K562 (cell line): Measurements from ENCODE around the gene ATP6V0A4. TPM values are rescaled to one million over a fixed set of nuclear protein-coding genes. Genes with fewer than 3 reads are reported as not detected.

Source experiments
- ATAC-seq: fragments of 200-7000 bp; cut with Tn5 transposase; 3 replicates; pipeline ENCODE4 v1.9.1; 2020; ENCODE audit warnings: moderate library complexity
- BruUV-seq: library from RNA; stranded (reverse); fragments of 400-500 nt; replicated peaks from 2 replicates; lab custom pipeline; 2021; lab: Mats Ljungman, UMichigan
- CTCF ChIA-PET: fragments of 300-600 bp; formaldehyde crosslinking; extraction: SDS; loops from one replicate; lab custom pipeline; 2021; ENCODE audit warnings: low intra/inter-chr PET ratio; lab: Yijun Ruan, JAX
- POLR2A ChIA-PET: fragments of 300-600, 350-650 bp; sonication (Branson Sonifier 250); formaldehyde crosslinking; extraction: SDS; loops from one replicate; lab custom pipeline; 2021; ENCODE audit warnings: antibody characterized with exemption, inconsistent platforms; lab: Yijun Ruan, JAX
- DNase-seq, 4 experiments: peaks; one replicate each; pipeline versions ENCODE4 v3.0.0 to v3.0.0-alpha.2; 2011 to 2018; ENCODE audit warnings: low spot score in 3 of 4, mixed read lengths in 3 of 4; ENCODE audit errors: extremely low read depth in 1 of 4
- FAIRE-seq: peaks from 2 replicates; lab custom pipeline; 2011; peaks lifted over from hg19 to GRCh38; lab: Jason Lieb, UNC
- H2AFZ ChIP-seq: 2 replicates; pipeline ENCODE4 v1.6.0; 2011; ENCODE audit warnings: low read depth, low read length, control low read depth, inconsistent platforms
- H3K27ac ChIP-seq: fragments of 200-600 bp; 3 replicates; pipeline ENCODE4 v1.8.0; 2011; ENCODE audit warnings: low read depth, mild to moderate bottlenecking, control low read depth, inconsistent platforms, low read length, moderate library complexity, mixed read lengths; ENCODE audit errors: extremely low read depth
- H3K27me3 ChIP-seq, 2 experiments: fragments of 300-600 bp in 1 of 2; 2 replicates in 1 of 2; 3 replicates in 1 of 2; pipeline versions ENCODE4 v1.6.0 to v1.8.0; 2011; ENCODE audit warnings: inconsistent platforms in 2 of 2, low read length in 2 of 2, mild to moderate bottlenecking in 1 of 2, mixed read lengths in 1 of 2, moderate library complexity in 1 of 2; ENCODE audit not compliant: control insufficient read depth in 2 of 2, insufficient read depth in 2 of 2
- H3K36me3 ChIP-seq: fragments of 300-600 bp; 3 replicates; pipeline ENCODE4 v1.8.0; 2011; ENCODE audit warnings: mild to moderate bottlenecking, low read length, inconsistent platforms; ENCODE audit not compliant: control insufficient read depth, insufficient read depth
- H3K4me1 ChIP-seq, 2 experiments: fragments of 200-600 bp in 1 of 2; replicated peaks in 1 of 2; 2 replicates in 1 of 2; 3 replicates in 1 of 2; pipeline versions ENCODE4 v1.5.1 to v1.8.0; 2011; ENCODE audit warnings: inconsistent platforms in 2 of 2, low read length in 2 of 2, mild to moderate bottlenecking in 1 of 2, mixed read lengths in 1 of 2, moderate library complexity in 1 of 2; ENCODE audit not compliant: control insufficient read depth in 2 of 2, insufficient read depth in 2 of 2
- H3K4me2 ChIP-seq: 2 replicates; pipeline ENCODE4 v1.6.1; 2011; ENCODE audit warnings: low read length, control low read depth, inconsistent platforms, mixed read lengths; ENCODE audit not compliant: insufficient read depth
- H3K4me3 ChIP-seq: fragments of 200-600 bp; sonication (generic), shearing (Covaris generic); 2 replicates; pipeline ENCODE4 v1.5.1; 2016; ENCODE audit warnings: control low read depth, inconsistent platforms
- H3K79me2 ChIP-seq: fragments of 200-600 bp; 3 replicates; pipeline ENCODE4 v1.8.0; 2011; ENCODE audit warnings: low read length, inconsistent platforms; ENCODE audit not compliant: control insufficient read depth, insufficient read depth
- H3K9ac ChIP-seq, 2 experiments: 2 replicates each; pipeline versions ENCODE4 v1.6.0 to v1.6.1; 2011; ENCODE audit warnings: low read depth in 2 of 2, low read length in 2 of 2, control low read depth in 1 of 2, inconsistent platforms in 1 of 2, mild to moderate bottlenecking in 1 of 2, mixed read lengths in 1 of 2; ENCODE audit not compliant: insufficient read depth in 1 of 2
- H3K9me1 ChIP-seq: one replicate; pipeline ENCODE4 v1.6.0; 2011; ENCODE audit warnings: inconsistent platforms, mild to moderate bottlenecking, low read length, moderate library complexity; ENCODE audit not compliant: control insufficient read depth, insufficient read depth
- H3K9me3 ChIP-seq: replicated peaks from 2 replicates; pipeline ENCODE4 v1.5.1; 2011; ENCODE audit warnings: low read depth, low read length, inconsistent platforms; ENCODE audit not compliant: control insufficient read depth, insufficient read depth
- H4K20me1 ChIP-seq: replicated peaks from 2 replicates; pipeline ENCODE4 v1.6.1; 2011; ENCODE audit warnings: low read length, inconsistent platforms, mixed read lengths; ENCODE audit not compliant: control insufficient read depth, insufficient read depth
- ID3 ChIP-seq, 2 experiments: fragments of 250-450 bp in 1 of 2; fragments of 450-650 bp in 1 of 2; sonication (Bioruptor Pico) in 1 of 2; IDR thresholded peaks; 2 replicates each; pipeline versions ENCODE4 v1.6.1 to v1.8.0; 2016 to 2021; ENCODE audit warnings: mild to moderate bottlenecking in 2 of 2, moderate library complexity in 2 of 2, missing compliant biosample characterization in 1 of 2, missing genetic modification characterization in 1 of 2
- MAX ChIP-seq: sonication (generic); formaldehyde crosslinking; IDR thresholded peaks from 2 replicates; pipeline ENCODE4 v1.9.0; 2022; ENCODE audit warnings: mild to moderate bottlenecking, missing genetic modification reagents
- WGBS: fragments of 100-300 bp; shearing (Covaris generic); methylation state at CpG from one replicate; pipeline ENCODE4 v1.1.6; 2016; ENCODE audit warnings: low coverage, mixed read lengths; ENCODE audit not compliant: insufficient coverage; ENCODE audit errors: missing lambda C conversion rate; 5-methylcytosine and 5-hydroxymethylcytosine counted together
- in situ Hi-C: fragments of 300-500 bp; cut with MboI; formaldehyde crosslinking; loops from 4 replicates; pipeline ENCODE4 v1.15.0; 2018; ENCODE audit warnings: inconsistent platforms, mixed read lengths
- intact Hi-C: fragments of 100-400 bp; cut with micrococcal nuclease; formaldehyde crosslinking; loops from 2 replicates; pipeline ENCODE4 v1.14.2; 2022
- polyA plus RNA-seq, 8 experiments: library from polyadenylated mRNA; depleted of rRNA in 4 of 8; stranded (reverse) in 5 of 8; unstranded in 3 of 8; fragments of >200 nt; fragmentation: Nextera tagmentation in 2 of 8; fragmentation: Illumina TruSeq in 1 of 8; extraction: Ambion mirVana in 2 of 8; extraction: Trizol in 1 of 8; gene quantifications; 2 replicates each; pipeline versions ENCODE4 v1.2.1 to v1.2.3, GENCODE V29; 2011 to 2014; ENCODE audit warnings: inconsistent platforms in 1 of 8, missing spikeins in 1 of 8
- total RNA-seq, 7 experiments: library from RNA; depleted of rRNA in 6 of 7; stranded (reverse); fragments of >200 nt in 6 of 7; fragmentation: Illumina TruSeq in 2 of 7; extraction: Trizol in 2 of 7; gene quantifications; 2 replicates each; pipeline versions ENCODE4 v1.2.1 to v1.2.3, GENCODE V29; 2011 to 2021; ENCODE audit warnings: low replicate concordance in 1 of 7
- TF ChIP-seq, protein P1 (sequence below): fragments of 250-450 bp; sonication (Bioruptor Pico); IDR thresholded peaks from 2 replicates; pipeline ENCODE4 v1.5.1; 2021; ENCODE audit warnings: mild to moderate bottlenecking

Gene ATP6V0A4
- total and polyA plus RNA-seq, 9 of the 15 experiments (the other 6 are each of a cell fraction or from before 2014, with no cell fraction given), result 0.03 TPM; not detected in 8

DNA sequence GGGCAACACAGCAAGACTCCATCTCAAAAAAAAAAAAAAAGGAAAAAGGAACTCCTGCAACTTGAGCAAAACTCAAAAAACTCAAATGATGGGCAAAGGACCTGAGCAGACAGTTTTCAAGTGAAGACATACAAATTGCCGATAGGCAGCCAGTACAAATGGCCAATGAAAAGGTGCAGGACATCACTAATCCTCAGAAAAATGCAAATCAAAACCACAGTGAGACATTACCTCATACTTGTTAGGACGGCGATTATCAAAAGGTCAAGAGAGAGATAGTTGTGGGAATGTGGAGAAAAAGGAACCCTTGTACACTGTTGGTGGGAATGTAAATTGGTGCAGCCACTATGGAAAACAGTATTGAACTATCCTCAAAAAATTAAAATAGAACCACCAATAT lies 113.7 kb downstream of the ATP6V0A4 start:
- H3K27ac ChIP-seq, result no peak overlapping the region
- ATAC-seq, result no peak
- FAIRE-seq, result no peak
- WGBS, result 0% methylated on average over 3 of the region's 3 CpGs
- POLR2A ChIA-PET, result no interaction called here
- no peak overlapping the region for H3K9ac ChIP-seq
- H3K4me2 ChIP-seq, result no peak overlapping the region
- no peaks in the 10 kb centered on the region for H3K9me1 ChIP-seq
- intact Hi-C loops, result loop anchor here (10.0 kb wide), 1 partner anchor 180 kb away; no protein-coding TSS in a partner anchor
- H3K4me3 ChIP-seq, result no peak overlapping the region
- BruUV-seq, result no TSS peak
- CTCF ChIA-PET, result no interaction called here
- TF ChIP-seq, protein P1, sequence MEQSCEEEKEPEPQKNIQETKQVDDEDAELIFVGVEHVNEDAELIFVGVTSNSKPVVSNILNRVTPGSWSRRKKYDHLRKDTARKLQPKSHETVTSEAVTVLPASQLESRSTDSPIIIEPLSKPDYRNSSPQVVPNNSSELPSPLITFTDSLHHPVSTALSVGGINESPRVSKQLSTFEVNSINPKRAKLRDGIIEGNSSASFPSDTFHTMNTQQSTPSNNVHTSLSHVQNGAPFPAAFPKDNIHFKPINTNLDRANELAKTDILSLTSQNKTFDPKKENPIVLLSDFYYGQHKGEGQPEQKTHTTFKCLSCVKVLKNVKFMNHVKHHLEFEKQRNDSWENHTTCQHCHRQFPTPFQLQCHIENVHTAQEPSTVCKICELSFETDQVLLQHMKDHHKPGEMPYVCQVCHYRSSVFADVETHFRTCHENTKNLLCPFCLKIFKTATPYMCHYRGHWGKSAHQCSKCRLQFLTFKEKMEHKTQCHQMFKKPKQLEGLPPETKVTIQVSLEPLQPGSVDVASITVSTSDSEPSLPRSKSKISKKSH (CRISPR knock-in tag), result no peak
- no peak for TF ChIP-seq MAX (CRISPR knock-in tag)
- TF ChIP-seq ID3 (CRISPR knock-in tag; IDR thresholded peaks at IDR 0.05), result no peak
- peak; percentile 89 for TF ChIP-seq ID3 (tag; IDR thresholded peaks at IDR 0.05)
- TF ChIP-seq, all 486 proteins: peak for 1
- Histone ChIP-seq H3K4me1 (no peaks in the 10 kb centered on the region), H3K79me2 (no peaks in the 10 kb centered on the region), H2AFZ (no peak overlapping the region), H3K9me3 (no peaks in the 10 kb centered on the region), H3K27me3 (peaks cover 19 to 33% of the 10 kb centered on the region in 2 experiments), H4K20me1 (no peaks in the 10 kb centered on the region), H3K36me3 (no peaks in the 10 kb centered on the region)
- in situ Hi-C loops, result no loop called here
- no peak for DNase-seq
